Neural progenitor cell (in vitro differentiated cells): Measurements from ENCODE around the gene CCDC51.

Experiments
- EZH2 ChIP-seq: fragments of 200-600 bp; sonication (generic); IDR thresholded peaks from 2 replicates; pipeline ENCODE4 v1.6.1; 2017; ENCODE audit warnings: antibody characterized with exemption, mild to moderate bottlenecking, moderate library complexity
- TF ChIP-seq, protein P1 (sequence below): fragments of 200-600 bp; sonication (generic); IDR thresholded peaks from 2 replicates; pipeline ENCODE4 v1.5.1; 2017; ENCODE audit warnings: antibody characterized with exemption, mild to moderate bottlenecking

DNA sequence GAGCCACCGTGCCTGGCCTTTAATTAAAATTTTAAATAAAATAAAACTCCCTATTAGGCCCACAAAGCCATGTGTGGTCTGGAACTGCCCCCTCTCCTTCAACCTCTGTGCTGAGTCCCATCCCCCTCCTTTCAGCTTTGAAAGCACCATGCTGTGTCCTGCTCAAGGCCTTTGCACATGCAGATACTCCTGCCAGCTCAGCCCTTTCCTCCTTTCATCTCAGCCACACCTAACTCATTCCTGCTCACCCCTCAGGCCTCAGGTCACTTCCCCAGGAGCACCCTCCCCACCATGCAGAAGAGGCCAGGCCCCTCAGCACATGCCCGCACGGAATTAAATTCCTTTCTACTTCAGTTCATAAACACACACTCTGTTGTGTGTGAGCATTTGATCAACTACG, 34.7 kb upstream of the CCDC51 start:
- TF ChIP-seq, protein P1, sequence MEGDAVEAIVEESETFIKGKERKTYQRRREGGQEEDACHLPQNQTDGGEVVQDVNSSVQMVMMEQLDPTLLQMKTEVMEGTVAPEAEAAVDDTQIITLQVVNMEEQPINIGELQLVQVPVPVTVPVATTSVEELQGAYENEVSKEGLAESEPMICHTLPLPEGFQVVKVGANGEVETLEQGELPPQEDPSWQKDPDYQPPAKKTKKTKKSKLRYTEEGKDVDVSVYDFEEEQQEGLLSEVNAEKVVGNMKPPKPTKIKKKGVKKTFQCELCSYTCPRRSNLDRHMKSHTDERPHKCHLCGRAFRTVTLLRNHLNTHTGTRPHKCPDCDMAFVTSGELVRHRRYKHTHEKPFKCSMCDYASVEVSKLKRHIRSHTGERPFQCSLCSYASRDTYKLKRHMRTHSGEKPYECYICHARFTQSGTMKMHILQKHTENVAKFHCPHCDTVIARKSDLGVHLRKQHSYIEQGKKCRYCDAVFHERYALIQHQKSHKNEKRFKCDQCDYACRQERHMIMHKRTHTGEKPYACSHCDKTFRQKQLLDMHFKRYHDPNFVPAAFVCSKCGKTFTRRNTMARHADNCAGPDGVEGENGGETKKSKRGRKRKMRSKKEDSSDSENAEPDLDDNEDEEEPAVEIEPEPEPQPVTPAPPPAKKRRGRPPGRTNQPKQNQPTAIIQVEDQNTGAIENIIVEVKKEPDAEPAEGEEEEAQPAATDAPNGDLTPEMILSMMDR: no peak
- no peak for TF ChIP-seq EZH2
